GM21786 (cell line): ENCODE results near the gene TTLL7.
A peak's percentile ranks its signal among the peaks of the same experiment; 100 is the strongest.

Experiments
- ATAC-seq: cut with Tn5 transposase; IDR thresholded peaks from one replicate; pipeline ENCODE4 v1.9.1; 2021; ENCODE audit not compliant: unreplicated experiment

TTLL7 gene, protein sequence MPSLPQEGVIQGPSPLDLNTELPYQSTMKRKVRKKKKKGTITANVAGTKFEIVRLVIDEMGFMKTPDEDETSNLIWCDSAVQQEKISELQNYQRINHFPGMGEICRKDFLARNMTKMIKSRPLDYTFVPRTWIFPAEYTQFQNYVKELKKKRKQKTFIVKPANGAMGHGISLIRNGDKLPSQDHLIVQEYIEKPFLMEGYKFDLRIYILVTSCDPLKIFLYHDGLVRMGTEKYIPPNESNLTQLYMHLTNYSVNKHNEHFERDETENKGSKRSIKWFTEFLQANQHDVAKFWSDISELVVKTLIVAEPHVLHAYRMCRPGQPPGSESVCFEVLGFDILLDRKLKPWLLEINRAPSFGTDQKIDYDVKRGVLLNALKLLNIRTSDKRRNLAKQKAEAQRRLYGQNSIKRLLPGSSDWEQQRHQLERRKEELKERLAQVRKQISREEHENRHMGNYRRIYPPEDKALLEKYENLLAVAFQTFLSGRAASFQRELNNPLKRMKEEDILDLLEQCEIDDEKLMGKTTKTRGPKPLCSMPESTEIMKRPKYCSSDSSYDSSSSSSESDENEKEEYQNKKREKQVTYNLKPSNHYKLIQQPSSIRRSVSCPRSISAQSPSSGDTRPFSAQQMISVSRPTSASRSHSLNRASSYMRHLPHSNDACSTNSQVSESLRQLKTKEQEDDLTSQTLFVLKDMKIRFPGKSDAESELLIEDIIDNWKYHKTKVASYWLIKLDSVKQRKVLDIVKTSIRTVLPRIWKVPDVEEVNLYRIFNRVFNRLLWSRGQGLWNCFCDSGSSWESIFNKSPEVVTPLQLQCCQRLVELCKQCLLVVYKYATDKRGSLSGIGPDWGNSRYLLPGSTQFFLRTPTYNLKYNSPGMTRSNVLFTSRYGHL

DNA sequence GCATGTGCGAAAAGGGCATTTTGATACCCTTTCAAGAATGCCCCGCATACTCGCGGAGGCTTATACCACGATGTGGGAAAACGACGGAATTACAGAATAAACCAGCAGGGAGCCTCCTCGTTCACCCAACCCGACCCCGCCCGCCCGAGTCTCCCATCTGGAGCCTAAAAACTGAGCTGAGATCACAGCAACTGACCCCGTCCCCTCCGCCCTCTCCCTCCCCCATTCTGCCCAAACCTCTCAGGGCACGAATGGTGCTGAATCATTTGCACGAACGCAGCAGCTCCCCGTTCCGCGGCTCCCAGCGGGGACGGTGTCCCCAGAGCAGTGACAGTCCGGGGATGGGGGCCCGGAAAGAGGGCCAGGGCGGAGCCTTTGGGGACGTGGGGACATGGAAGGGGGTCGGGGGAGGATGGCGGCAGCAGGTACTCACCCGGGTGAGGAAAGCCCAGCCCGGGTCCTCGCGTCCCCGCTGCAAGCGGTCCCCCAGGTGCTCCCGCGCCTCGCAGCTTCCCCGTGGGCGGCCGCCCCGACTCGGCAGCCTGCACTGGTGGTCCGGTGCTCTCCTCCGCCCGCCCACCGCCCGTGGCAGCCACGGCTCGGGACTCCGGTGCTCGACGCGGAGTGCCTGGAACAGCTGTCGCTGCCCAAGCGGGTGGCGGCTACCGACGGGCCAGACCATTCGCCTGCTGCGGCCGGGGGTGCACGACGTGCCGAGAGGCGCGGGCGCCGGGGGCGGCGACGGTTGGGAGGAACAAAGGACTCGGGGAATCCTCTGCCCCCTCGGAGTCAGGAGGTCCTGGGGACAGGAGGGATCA is at the start of gene TTLL7:
Gene TTLL7, minus strand, starts transcription at position 635 of the 818 bp plus-strand sequence. CDS start 46,921 bp downstream, outside the sequence.
- ATAC-seq: peak; percentile 90

DNA sequence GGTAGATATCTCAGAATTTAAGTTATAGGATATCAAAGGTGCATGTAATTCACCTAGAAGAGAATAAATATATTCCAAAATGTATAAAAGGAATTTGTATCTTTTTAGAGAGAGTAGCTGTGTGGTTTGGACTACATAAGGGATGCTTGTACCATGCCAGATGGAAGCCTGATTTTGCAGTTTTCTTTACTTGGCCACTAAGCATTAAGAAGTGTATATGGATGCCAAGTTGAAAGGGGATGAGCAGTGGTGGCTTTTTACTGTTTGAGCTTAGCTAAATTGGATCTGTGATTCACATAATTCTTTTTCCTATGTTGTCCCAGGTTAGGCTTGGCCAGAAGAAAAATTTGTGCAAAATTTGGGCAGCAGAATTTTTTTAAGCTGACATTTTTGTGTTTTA is 43.5 kb upstream of the TTLL7 start:
- no peak for ATAC-seq

DNA sequence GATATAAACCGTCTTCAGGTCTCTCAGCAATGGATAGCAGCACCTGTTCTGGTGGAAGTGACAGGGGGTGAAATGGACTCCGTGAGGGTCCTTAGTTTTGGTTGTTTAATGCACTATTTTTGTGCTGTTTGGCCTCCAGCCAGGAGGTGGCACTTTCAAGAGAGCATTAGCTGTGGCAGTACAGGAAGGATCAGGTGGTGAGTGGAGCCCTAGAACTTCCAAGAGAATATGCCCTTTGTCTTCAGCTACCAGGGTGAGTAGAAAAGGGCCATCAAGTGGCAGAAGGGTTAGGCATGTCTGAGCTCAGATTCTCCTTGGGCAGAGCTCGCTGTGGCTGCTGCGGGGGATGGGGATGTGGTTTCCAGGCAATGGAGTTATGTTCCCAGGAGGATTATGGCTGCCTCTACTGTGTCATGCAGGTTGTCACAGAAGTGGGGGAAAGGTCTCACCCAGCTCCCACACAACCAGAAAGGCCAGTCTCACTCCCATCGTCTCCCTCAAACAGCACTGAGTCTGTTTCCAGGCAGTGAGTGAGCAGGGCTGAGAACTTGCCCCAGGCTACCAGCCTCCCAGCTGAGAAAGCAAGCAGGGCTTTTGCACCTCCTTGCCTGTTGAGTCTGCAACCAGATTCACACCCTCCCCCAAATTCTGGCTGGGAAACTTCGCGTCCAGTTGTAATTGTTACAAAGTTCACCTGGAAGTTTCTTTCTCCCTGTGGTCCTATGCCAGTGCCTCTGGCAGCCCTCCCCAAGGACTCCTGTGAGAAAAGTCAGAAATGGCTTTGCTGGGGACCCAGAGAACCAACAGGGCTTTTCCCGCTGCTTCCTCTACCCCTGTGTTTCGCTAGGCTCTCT is 39.1 kb upstream of the TTLL7 start:
- ATAC-seq: no peak

DNA sequence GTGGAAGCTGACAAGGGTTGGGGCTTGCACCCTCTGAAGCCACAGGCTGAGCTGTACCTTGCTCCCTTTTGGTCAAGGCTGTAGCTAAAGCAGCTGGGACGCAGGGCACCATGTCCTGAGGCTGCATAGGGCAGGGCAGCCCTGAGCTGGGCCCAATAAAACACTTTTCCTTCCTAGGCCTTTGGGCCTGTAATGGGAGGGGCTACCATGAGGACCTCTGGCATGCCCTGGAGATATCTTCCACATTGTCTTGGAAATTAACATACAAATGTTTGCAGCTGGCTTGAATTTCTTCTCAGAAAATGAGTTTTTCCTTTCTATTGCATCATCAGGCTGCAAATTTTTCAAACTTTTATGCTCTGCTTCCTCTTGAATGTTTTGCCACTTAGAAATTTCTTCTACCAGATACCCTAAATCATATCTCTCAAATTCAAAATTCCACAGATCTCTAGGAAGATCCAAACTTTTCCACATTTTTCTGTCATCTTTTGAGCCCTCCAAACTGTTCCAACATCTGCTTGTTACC is 32.9 kb upstream of the TTLL7 start:
- ATAC-seq: no peak

DNA sequence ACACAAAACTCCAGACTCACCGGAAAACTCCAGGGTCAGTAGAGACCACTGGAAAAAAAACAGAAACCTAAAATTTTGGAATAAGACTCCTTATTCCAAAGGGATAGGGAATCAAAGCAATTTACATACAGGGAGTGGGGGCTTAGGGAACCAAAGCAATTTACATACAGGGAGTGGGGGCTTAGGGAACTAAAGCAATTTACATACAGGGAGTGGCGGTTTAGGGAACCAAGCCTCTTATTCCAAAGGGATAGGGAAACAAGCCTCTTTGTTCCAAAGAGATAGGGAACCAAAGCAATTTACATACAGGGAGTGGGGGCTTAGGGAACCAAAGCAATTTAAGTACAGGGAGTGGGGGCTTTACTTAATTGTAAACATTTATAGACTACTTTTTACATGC is 28.4 kb upstream of the TTLL7 start:
- ATAC-seq: no peak

DNA sequence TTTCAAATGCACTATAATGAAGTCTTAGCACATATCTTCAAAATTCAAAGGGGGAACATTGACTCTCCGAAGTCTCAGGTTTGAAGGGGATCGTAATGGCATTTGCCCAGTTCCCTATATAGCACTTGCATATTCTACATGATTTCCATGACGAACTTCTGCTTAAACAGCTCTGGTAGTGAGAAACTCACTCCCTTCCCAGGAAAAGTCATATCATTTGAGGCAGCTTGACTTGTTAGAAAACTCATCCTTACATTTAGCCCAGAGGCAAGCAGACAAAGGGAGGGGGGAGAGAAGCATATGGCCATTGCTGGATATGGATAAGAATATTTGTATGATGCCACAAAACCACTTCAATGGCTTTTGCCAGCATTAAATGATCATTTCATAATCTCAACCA is 27.0 kb upstream of the TTLL7 start:
- ATAC-seq: no peak

DNA sequence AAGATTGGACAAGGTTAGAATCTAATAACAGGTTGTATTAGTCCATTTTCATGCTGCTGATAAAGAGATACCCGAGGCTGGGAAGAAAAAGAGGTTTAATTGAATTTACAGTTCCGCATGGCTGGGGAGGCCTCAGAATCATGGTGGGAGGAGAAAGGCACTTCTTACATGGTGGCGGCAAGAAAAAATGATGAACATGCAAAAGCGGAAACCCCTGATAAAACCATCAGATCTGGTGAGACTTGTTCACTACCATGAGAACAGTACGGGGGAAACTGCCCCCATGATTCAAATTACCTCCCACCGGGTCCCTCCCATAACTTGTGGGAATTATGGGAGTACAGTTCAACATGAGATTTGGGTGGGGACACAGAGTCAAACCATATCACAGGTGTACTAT is 22.9 kb upstream of the TTLL7 start:
- no peak for ATAC-seq

DNA sequence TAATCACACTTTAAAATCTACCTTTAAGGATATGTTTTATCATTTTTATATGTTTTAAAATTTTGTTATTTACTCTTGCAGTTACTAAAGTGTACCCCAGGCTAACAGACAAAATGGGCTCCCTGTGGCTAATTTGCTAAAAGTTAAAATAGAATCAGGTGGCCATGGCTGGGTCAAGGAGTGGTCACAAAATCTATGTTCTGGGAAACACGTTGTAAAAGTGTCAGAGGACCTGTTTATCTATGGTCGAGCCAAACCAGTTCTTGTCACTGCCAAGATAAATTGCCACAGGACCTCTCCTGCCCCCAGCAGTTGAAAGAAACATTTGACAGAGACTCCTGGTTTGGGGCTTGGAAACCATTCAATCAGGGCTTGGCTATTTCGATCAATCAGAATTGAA is 21.2 kb upstream of the TTLL7 start:
- no peak for ATAC-seq

DNA sequence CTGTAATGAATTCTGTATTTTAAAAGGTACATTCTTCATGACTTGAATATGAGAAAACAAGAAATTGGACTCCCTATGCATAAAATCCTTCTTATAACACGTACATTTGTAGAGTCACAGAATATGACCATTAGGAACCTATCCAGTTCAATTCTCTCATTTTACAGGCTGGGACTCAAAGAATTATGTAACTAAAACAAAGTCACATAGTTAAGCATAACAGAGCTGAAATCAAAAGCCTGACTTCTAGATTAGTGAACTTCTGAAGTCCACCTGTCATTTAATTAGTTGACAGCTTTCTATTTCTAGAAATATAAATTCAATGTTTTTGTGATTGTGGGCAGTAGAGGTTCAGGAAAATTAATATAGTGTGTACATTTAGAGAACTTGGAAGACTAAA is 20.3 kb upstream of the TTLL7 start:
- ATAC-seq: no peak

DNA sequence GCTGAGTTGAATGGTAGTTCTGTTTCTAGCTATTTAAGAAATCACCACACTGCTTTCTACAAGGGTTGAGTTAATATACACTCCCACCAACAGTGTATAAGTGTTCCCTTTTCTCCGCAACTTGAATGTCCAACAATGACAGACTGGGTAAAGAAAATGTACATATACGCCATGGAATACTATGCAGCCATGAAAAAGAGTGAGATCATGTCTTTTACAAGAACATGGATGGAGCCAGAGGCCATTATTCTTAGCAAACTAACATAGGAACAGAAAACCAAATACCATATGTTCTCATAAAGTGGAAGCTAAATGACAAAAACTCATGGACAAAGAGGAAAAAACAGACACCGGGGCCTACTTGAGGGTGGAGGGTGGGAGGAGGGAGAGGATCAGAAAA is 14.8 kb upstream of the TTLL7 start:
- no peak for ATAC-seq

DNA sequence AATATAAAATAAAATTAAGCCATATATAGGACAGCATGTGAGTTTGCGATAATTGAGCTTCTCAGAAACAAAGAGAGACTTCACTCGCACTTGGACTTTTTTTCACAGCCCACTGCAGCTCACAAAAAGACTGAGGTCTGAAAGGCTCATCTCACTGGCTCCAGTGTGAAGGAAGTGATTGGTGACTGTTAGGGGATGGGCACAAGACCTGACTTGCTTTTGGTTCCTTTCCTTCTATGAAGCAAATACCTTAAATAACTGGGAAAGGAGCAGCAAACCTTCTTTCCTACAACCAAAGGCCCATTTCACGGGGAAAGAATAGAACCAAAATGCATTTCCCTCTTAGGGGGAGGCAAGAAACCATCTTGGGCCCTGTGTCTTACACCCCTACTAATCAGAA is 13.1 kb upstream of the TTLL7 start:
- no peak for ATAC-seq

DNA sequence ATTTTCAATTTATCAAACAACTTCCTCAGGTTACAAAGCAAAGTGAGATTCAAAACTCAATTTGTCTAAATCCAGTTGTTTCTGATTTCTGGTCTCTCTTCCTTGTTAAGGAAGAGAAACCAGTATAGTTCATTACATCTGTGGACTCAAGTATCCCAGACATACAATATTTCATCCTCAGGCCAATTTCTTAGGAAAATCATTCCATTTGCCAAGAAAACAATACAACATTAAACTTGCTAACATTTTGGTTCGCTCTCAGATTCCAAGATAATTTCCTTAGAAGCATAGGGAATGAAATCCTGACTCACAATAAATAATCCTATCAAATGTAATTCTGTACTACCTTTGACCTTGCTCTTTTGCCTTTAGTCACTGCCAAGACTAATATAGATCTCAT is 11.2 kb upstream of the TTLL7 start:
- no peak for ATAC-seq

DNA sequence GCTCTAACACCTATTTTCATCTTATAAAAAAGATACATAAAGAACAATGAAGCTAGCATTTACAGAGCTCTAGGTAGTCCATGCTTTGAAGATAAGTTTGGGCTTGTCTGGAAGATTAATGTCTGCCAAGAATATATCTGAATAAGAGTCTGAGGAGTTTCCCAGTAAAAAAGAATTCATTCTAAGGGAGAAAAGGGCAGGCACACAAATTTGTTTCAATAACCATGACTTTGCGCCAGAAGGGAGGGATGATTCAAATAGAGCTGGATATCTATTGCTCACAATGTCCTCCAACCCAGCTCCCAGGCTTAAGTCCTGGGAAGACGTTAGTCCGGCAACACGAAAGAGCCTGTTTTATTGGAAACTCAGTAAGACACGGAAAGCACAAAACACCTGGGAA is 9.7 kb upstream of the TTLL7 start:
- no peak for ATAC-seq

DNA sequence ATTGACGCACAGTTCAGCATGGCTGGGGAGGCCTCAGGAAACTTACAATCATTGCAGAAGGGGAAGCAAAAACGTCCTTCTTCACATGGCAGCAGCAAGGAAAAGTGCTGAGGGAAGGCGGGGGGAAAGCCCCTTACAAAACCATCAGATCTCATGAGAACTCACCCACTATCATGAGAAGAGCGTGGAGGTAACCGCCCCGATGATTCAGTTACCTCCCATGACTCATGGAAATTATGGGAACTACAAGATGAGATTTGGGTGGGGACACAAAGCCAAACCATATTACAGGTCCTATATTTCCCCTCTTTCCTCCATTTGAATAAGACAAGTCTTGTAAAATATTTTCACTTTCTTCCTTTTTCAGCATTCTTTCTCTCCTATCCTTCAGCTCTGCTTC is 7.7 kb upstream of the TTLL7 start:
- ATAC-seq: no peak

DNA sequence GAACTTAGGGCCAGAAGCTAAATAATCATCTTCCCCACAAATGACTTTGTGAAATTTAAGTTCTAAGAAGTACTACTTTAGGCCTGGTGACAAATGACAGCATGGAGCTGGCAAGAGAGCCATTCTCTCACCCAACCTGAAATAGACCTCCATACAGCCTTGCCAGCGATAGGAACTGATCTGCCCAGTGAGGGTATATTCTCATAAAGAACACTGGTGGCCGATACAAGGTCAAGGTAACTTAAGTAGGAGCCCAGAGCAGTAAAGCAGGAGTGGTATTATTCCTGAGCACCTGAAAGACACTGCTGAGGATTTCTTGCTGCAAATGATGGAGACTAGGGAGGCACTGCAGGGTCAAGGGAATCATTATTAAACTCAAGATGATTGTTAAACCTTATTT is 2.6 kb upstream of the TTLL7 start:
- no peak for ATAC-seq

DNA sequence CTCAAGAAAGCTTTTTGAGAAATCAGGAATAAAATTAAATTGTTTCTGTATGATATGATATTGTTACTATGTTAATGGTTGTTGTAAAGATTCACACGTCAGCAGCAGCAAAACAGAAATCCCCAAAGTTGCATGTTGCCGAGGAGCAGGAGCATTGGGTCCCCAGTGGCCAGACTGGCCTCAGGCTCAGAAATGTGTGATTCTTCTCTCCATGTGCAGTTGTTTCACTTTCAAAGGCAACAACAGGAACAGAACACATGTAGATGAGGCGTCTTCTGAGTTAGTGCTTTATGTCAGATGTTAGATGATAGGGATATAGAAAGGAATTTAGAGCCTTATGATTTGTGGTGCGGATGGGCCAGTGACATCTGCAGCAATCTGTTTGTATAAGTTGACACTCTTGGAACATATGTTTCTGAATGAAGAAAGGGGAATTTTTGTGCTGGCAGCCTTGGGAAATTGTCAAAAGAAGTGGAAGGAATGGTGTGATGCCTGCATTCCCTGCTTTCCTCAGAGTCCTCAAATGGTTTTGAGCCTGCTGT is 2.1 kb upstream of the TTLL7 start:
- no peak for ATAC-seq

DNA sequence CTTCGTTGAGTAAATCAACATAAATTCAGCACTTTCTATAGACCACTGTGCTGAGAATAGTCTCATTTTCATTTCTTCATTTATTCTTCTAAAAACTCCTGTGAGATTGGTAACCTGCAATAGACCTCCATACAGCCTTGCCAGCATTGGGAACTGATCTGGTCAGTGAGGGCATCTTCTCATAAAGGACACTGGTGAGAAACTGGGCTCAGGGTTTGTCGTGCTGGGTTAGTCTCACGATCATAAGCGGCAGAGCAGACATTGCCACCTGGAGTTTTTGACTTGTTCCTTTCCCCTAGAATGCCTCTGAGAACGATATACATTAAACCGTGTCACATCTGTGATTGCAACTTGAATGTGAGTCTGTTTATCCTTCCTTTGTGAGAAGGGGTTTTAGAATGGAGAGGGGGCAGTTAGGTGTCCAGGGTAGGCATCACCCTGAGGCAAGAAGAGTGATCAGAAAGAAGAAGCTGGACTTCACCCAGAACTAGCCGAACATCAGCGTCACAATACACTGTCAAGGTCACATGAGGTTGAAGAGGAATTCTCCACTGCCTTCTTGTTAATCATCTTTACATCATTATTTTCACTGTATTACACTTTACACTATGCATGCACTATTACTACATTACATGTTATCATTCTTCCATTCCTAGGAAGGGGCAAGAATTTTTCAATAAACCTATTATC is 1.4 kb upstream of the TTLL7 start:
- no peak for ATAC-seq

DNA sequence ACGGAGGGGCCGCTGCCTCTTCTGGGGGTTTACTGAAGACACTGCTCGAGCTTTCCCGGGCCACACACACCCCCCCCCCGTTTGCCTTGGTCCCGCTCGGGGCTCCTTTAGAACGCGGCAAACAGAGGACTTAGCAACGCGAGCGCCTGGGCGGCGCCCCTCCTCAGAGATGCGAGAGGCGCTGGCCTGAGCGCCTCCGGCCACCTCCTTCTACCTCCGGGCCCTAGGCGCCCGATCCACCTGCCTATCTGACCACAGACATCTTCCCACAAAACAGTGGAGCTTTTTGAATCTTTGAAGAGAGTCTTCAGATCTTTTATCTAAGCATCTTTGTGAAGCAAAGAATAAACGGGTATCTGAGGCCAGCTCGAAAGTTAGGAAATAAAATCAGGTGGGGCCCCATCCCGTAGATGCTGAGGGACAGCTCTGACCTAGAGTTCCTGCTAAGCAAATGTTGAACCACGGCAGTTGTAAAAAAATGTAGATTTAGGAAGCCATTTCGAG is 436 bp upstream of the TTLL7 start:
- ATAC-seq: peak; percentile 76

DNA sequence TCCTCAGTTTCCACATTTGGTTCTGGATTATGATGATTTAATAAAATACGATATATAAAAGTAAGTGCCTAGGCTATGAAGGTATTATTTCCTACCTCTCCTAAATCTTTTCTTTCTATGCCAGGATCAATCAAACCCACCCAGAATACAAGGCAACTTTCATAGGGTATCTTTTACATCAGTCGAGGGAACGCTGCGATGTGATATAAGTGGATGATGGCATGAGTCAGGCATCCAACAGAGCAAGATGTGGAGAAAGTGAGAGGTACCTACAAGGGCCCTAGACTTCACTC is 781 bp downstream of the TTLL7 start:
- no peak for ATAC-seq
